K562 (cell line): ENCODE measurements around the gene TCEA3. TPM values are rescaled to one million over a fixed set of nuclear protein-coding genes. Genes with fewer than 3 reads are reported as not detected.

Experiments
- ATAC-seq: fragments of 200-7000 bp; cut with Tn5 transposase; 3 replicates; pipeline ENCODE4 v1.9.1; 2020; ENCODE audit warnings: moderate library complexity
- BruUV-seq: library from RNA; stranded (reverse); fragments of 400-500 nt; replicated peaks from 2 replicates; lab custom pipeline; 2021; lab: Mats Ljungman, UMichigan
- CTCF ChIA-PET: fragments of 300-600 bp; formaldehyde crosslinking; extraction: SDS; loops from one replicate; lab custom pipeline; 2021; ENCODE audit warnings: low intra/inter-chr PET ratio; lab: Yijun Ruan, JAX
- POLR2A ChIA-PET: fragments of 300-600, 350-650 bp; sonication (Branson Sonifier 250); formaldehyde crosslinking; extraction: SDS; loops from one replicate; lab custom pipeline; 2021; ENCODE audit warnings: antibody characterized with exemption, inconsistent platforms; lab: Yijun Ruan, JAX
- DNase-seq, 4 experiments: peaks; one replicate each; pipeline versions ENCODE4 v3.0.0 to v3.0.0-alpha.2; 2011 to 2018; ENCODE audit warnings: low spot score in 3 of 4, mixed read lengths in 3 of 4; ENCODE audit errors: extremely low read depth in 1 of 4
- FAIRE-seq: peaks from 2 replicates; lab custom pipeline; 2011; peaks lifted over from hg19 to GRCh38; lab: Jason Lieb, UNC
- H2AFZ ChIP-seq: 2 replicates; pipeline ENCODE4 v1.6.0; 2011; ENCODE audit warnings: low read depth, low read length, control low read depth, inconsistent platforms
- H3K27ac ChIP-seq: fragments of 200-600 bp; 3 replicates; pipeline ENCODE4 v1.8.0; 2011; ENCODE audit warnings: low read depth, mild to moderate bottlenecking, control low read depth, inconsistent platforms, low read length, moderate library complexity, mixed read lengths; ENCODE audit errors: extremely low read depth
- H3K27me3 ChIP-seq, 2 experiments: fragments of 300-600 bp in 1 of 2; 2 replicates in 1 of 2; 3 replicates in 1 of 2; pipeline versions ENCODE4 v1.6.0 to v1.8.0; 2011; ENCODE audit warnings: inconsistent platforms in 2 of 2, low read length in 2 of 2, mild to moderate bottlenecking in 1 of 2, mixed read lengths in 1 of 2, moderate library complexity in 1 of 2; ENCODE audit not compliant: control insufficient read depth in 2 of 2, insufficient read depth in 2 of 2
- H3K36me3 ChIP-seq: fragments of 300-600 bp; 3 replicates; pipeline ENCODE4 v1.8.0; 2011; ENCODE audit warnings: mild to moderate bottlenecking, low read length, inconsistent platforms; ENCODE audit not compliant: control insufficient read depth, insufficient read depth
- H3K4me1 ChIP-seq, 2 experiments: fragments of 200-600 bp in 1 of 2; replicated peaks in 1 of 2; 2 replicates in 1 of 2; 3 replicates in 1 of 2; pipeline versions ENCODE4 v1.5.1 to v1.8.0; 2011; ENCODE audit warnings: inconsistent platforms in 2 of 2, low read length in 2 of 2, mild to moderate bottlenecking in 1 of 2, mixed read lengths in 1 of 2, moderate library complexity in 1 of 2; ENCODE audit not compliant: control insufficient read depth in 2 of 2, insufficient read depth in 2 of 2
- H3K4me2 ChIP-seq: 2 replicates; pipeline ENCODE4 v1.6.1; 2011; ENCODE audit warnings: low read length, control low read depth, inconsistent platforms, mixed read lengths; ENCODE audit not compliant: insufficient read depth
- H3K4me3 ChIP-seq: fragments of 200-600 bp; sonication (generic), shearing (Covaris generic); 2 replicates; pipeline ENCODE4 v1.5.1; 2016; ENCODE audit warnings: control low read depth, inconsistent platforms
- H3K79me2 ChIP-seq: fragments of 200-600 bp; 3 replicates; pipeline ENCODE4 v1.8.0; 2011; ENCODE audit warnings: low read length, inconsistent platforms; ENCODE audit not compliant: control insufficient read depth, insufficient read depth
- H3K9ac ChIP-seq, 2 experiments: 2 replicates each; pipeline versions ENCODE4 v1.6.0 to v1.6.1; 2011; ENCODE audit warnings: low read depth in 2 of 2, low read length in 2 of 2, control low read depth in 1 of 2, inconsistent platforms in 1 of 2, mild to moderate bottlenecking in 1 of 2, mixed read lengths in 1 of 2; ENCODE audit not compliant: insufficient read depth in 1 of 2
- H3K9me1 ChIP-seq: one replicate; pipeline ENCODE4 v1.6.0; 2011; ENCODE audit warnings: inconsistent platforms, mild to moderate bottlenecking, low read length, moderate library complexity; ENCODE audit not compliant: control insufficient read depth, insufficient read depth
- H3K9me3 ChIP-seq: replicated peaks from 2 replicates; pipeline ENCODE4 v1.5.1; 2011; ENCODE audit warnings: low read depth, low read length, inconsistent platforms; ENCODE audit not compliant: control insufficient read depth, insufficient read depth
- H4K20me1 ChIP-seq: replicated peaks from 2 replicates; pipeline ENCODE4 v1.6.1; 2011; ENCODE audit warnings: low read length, inconsistent platforms, mixed read lengths; ENCODE audit not compliant: control insufficient read depth, insufficient read depth
- BHLHE40 ChIP-seq: IDR thresholded peaks from 2 replicates; pipeline ENCODE4 v1.6.1; 2011; ENCODE audit warnings: low read length, improper control_type of control experiment
- C11orf30 ChIP-seq: fragments of 450-650 bp; IDR thresholded peaks from 2 replicates; pipeline ENCODE4 v1.6.1; 2016; ENCODE audit warnings: low read depth, mild to moderate bottlenecking
- CBFA2T3 ChIP-seq: fragments of 450-650 bp; IDR thresholded peaks from 2 replicates; pipeline ENCODE4 v1.6.1; 2017
- MAFF ChIP-seq: IDR thresholded peaks from 2 replicates; pipeline ENCODE4 v1.6.1; 2012; ENCODE audit warnings: low read length, improper control_type of control experiment
- ZNF316 ChIP-seq: fragments of 450-650 bp; IDR thresholded peaks from 2 replicates; pipeline ENCODE4 v1.6.1; 2016
- WGBS: fragments of 100-300 bp; shearing (Covaris generic); methylation state at CpG from one replicate; pipeline ENCODE4 v1.1.6; 2016; ENCODE audit warnings: low coverage, mixed read lengths; ENCODE audit not compliant: insufficient coverage; ENCODE audit errors: missing lambda C conversion rate; 5-methylcytosine and 5-hydroxymethylcytosine counted together
- in situ Hi-C: fragments of 300-500 bp; cut with MboI; formaldehyde crosslinking; loops from 4 replicates; pipeline ENCODE4 v1.15.0; 2018; ENCODE audit warnings: inconsistent platforms, mixed read lengths
- intact Hi-C: fragments of 100-400 bp; cut with micrococcal nuclease; formaldehyde crosslinking; loops from 2 replicates; pipeline ENCODE4 v1.14.2; 2022
- polyA plus RNA-seq, 8 experiments: library from polyadenylated mRNA; depleted of rRNA in 4 of 8; stranded (reverse) in 5 of 8; unstranded in 3 of 8; fragments of >200 nt; fragmentation: Nextera tagmentation in 2 of 8; fragmentation: Illumina TruSeq in 1 of 8; extraction: Ambion mirVana in 2 of 8; extraction: Trizol in 1 of 8; gene quantifications; 2 replicates each; pipeline versions ENCODE4 v1.2.1 to v1.2.3, GENCODE V29; 2011 to 2014; ENCODE audit warnings: inconsistent platforms in 1 of 8, missing spikeins in 1 of 8
- total RNA-seq, 7 experiments: library from RNA; depleted of rRNA in 6 of 7; stranded (reverse); fragments of >200 nt in 6 of 7; fragmentation: Illumina TruSeq in 2 of 7; extraction: Trizol in 2 of 7; gene quantifications; 2 replicates each; pipeline versions ENCODE4 v1.2.1 to v1.2.3, GENCODE V29; 2011 to 2021; ENCODE audit warnings: low replicate concordance in 1 of 7
- TF ChIP-seq, protein P1 (sequence below): fragments of 250-450 bp; sonication (Bioruptor Pico); IDR thresholded peaks from 2 replicates; pipeline ENCODE4 v1.4.0; 2020; ENCODE audit warnings: mild to moderate bottlenecking, moderate library complexity
- TF ChIP-seq, protein P2 (sequence below): fragments of 250-450 bp; sonication (Bioruptor Pico); IDR thresholded peaks from 2 replicates; pipeline ENCODE4 v1.4.0; 2020; ENCODE audit warnings: borderline replicate concordance

Gene TCEA3
- total and polyA plus RNA-seq, 9 of the 15 experiments (the other 6 are each of a cell fraction or from before 2014, with no cell fraction given) = 0.03 to 0.55 (median 0.36) TPM

GRCh38 chr1:23380719-23381118 lies 43.8 kb downstream of the TCEA3 start:
- Histone ChIP-seq H3K9ac (peak overlapping the region; percentile 4 to 7; a peak in 1 of 4 replicates), H3K27me3 (no peaks in the 10 kb centered on the region), H3K4me1 (peaks cover 26 to 42% of the 10 kb centered on the region in 2 experiments), H2AFZ (peak overlapping the region; percentile 74), H3K9me3 (no peaks in the 10 kb centered on the region), H3K9me1 (no peaks in the 10 kb centered on the region), H3K4me3 (no peak overlapping the region), H3K4me2 (no peak overlapping the region), H3K79me2 (no peaks in the 10 kb centered on the region), H3K36me3 (no peaks in the 10 kb centered on the region), H4K20me1 (no peaks in the 10 kb centered on the region), H3K27ac (no peak overlapping the region)
- TF ChIP-seq C11orf30 = peak; percentile 57
- peak; percentile 83 for TF ChIP-seq ZNF316
- TF ChIP-seq, protein P1, sequence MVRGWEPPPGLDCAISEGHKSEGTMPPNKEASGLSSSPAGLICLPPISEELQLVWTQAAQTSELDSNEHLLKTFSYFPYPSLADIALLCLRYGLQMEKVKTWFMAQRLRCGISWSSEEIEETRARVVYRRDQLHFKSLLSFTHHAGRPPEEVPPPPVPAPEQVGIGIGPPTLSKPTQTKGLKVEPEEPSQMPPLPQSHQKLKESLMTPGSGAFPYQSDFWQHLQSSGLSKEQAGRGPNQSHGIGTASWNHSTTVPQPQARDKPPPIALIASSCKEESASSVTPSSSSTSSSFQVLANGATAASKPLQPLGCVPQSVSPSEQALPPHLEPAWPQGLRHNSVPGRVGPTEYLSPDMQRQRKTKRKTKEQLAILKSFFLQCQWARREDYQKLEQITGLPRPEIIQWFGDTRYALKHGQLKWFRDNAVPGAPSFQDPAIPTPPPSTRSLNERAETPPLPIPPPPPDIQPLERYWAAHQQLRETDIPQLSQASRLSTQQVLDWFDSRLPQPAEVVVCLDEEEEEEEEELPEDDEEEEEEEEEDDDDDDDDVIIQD (CRISPR knock-in tag) = no peak
- peak; percentile 77 for TF ChIP-seq BHLHE40
- TF ChIP-seq MAFF = peak; percentile 24; the same call in 1 of the 2 replicates
- TF ChIP-seq CBFA2T3 = peak; percentile 56
- TF ChIP-seq, protein P2, sequence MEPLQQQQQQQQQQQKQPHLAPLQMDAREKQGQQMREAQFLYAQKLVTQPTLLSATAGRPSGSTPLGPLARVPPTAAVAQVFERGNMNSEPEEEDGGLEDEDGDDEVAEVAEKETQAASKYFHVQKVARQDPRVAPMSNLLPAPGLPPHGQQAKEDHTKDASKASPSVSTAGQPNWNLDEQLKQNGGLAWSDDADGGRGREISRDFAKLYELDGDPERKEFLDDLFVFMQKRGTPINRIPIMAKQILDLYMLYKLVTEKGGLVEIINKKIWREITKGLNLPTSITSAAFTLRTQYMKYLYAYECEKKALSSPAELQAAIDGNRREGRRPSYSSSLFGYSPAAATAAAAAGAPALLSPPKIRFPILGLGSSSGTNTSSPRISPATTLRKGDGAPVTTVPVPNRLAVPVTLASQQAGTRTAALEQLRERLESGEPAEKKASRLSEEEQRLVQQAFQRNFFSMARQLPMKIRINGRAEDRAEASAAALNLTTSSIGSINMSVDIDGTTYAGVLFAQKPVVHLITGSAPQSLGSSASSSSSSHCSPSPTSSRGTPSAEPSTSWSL (CRISPR knock-in tag) = no peak
- intact Hi-C loops (no loop called here), in situ Hi-C loops (no loop called here)
- ChIA-PET POLR2A (interaction anchor here (0.8 to 1.2 kb wide), 2 partner anchors 10 to 13 kb away, joined by 3 to 4 read pairs; no protein-coding TSS in a partner anchor), CTCF (no interaction called here)
- WGBS = 14% methylated on average over 5 of the region's 5 CpGs
- no TSS peak for BruUV-seq
- FAIRE-seq = no peak
- ATAC-seq = no peak
- DNase-seq = no peak
